H1 (cell line): ENCODE results near the gene RILPL1. TPM values are rescaled to one million over a fixed set of nuclear protein-coding genes. Genes with fewer than 3 reads are reported as not detected.

Experiments
- CTCF ChIA-PET: fragments of 300-600 bp; sonication (Branson Sonifier 250); formaldehyde crosslinking; loops from one replicate; lab custom pipeline; 2021; ENCODE audit not compliant: partially characterized antibody; lab: Charles Lee
- POLR2A ChIA-PET: fragments of 300-600 bp; sonication (Branson Sonifier 250); formaldehyde crosslinking; loops from one replicate; lab custom pipeline; 2021; ENCODE audit warnings: inconsistent platforms; ENCODE audit not compliant: partially characterized antibody; lab: Charles Lee
- DNase-seq, 2 experiments: peaks; one replicate each; pipeline versions ENCODE4 v3.0.0 to v3.0.0-alpha.2; 2010 to 2022; ENCODE audit warnings: low spot score in 2 of 2, low read depth in 1 of 2, mixed read lengths in 1 of 2
- FAIRE-seq: peaks from 2 replicates; lab custom pipeline; 2011; peaks lifted over from hg19 to GRCh38; lab: Jason Lieb, UNC
- H2AFZ ChIP-seq: 2 replicates; pipeline ENCODE4 v1.8.1; 2012; ENCODE audit warnings: low read length, inconsistent platforms
- H2AK5ac ChIP-seq: 2 replicates; pipeline ENCODE4 v1.6.1; 2013; ENCODE audit warnings: low read depth, low read length
- H2BK120ac ChIP-seq: replicated peaks from 2 replicates; pipeline ENCODE3; 2013; ENCODE audit warnings: low read depth, low read length, inconsistent platforms
- H2BK12ac ChIP-seq: 2 replicates; pipeline ENCODE4 v1.6.1; 2013; ENCODE audit warnings: low read depth, low read length
- H2BK15ac ChIP-seq: 2 replicates; pipeline ENCODE4 v1.6.1; 2013; ENCODE audit warnings: low read length
- H2BK20ac ChIP-seq: 2 replicates; pipeline ENCODE4 v1.6.1; 2013; ENCODE audit warnings: low read length
- H2BK5ac ChIP-seq: 2 replicates; pipeline ENCODE4 v1.6.1; 2013; ENCODE audit warnings: low read depth, low read length
- H3K14ac ChIP-seq: 2 replicates; pipeline ENCODE4 v1.6.1; 2013; ENCODE audit warnings: inconsistent platforms; ENCODE audit not compliant: insufficient read length
- H3K18ac ChIP-seq: 2 replicates; pipeline ENCODE4 v1.6.1; 2013; ENCODE audit warnings: low read length; ENCODE audit errors: extremely low read depth
- H3K23ac ChIP-seq: 2 replicates; pipeline ENCODE4 v1.6.1; 2013; ENCODE audit warnings: inconsistent platforms; ENCODE audit not compliant: insufficient read length
- H3K23me2 ChIP-seq: 2 replicates; pipeline ENCODE4 v1.6.1; 2013; ENCODE audit warnings: low read depth, low read length
- H3K27ac ChIP-seq: 2 replicates; pipeline ENCODE4 v1.6.1; 2011; ENCODE audit warnings: low read depth, low read length, inconsistent platforms
- H3K27me3 ChIP-seq, 4 experiments: replicated peaks in 1 of 4; 1 replicate in 1 of 4; 2 replicates in 3 of 4; pipeline versions ENCODE4 v1.6.1 to v1.8.1; 2011 to 2013; ENCODE audit warnings: low read length in 3 of 4, mild to moderate bottlenecking in 3 of 4, inconsistent platforms in 2 of 4, mixed read lengths in 2 of 4, moderate library complexity in 1 of 4; ENCODE audit not compliant: control insufficient read depth in 3 of 4, insufficient read depth in 3 of 4; ENCODE audit errors: extremely low read depth in 1 of 4
- H3K36me3 ChIP-seq, 4 experiments: 2 replicates each; pipeline versions ENCODE4 v1.6.1 to v1.8.1; 2011 to 2013; ENCODE audit warnings: mild to moderate bottlenecking in 4 of 4, low read length in 3 of 4, moderate library complexity in 2 of 4, control low read depth in 1 of 4, inconsistent platforms in 1 of 4; ENCODE audit not compliant: insufficient read depth in 4 of 4, control insufficient read depth in 2 of 4
- H3K4ac ChIP-seq: replicated peaks from 2 replicates; pipeline ENCODE3; 2013; ENCODE audit warnings: low read length, low read depth, mixed read lengths, inconsistent platforms; ENCODE audit not compliant: insufficient read length
- H3K4me1 ChIP-seq, 4 experiments: replicated peaks in 1 of 4; 1 replicate in 1 of 4; 2 replicates in 3 of 4; pipeline versions ENCODE4 v1.6.1 to v1.8.1; 2011 to 2013; ENCODE audit warnings: low read length in 3 of 4, inconsistent platforms in 2 of 4, mixed read lengths in 1 of 4; ENCODE audit not compliant: insufficient read depth in 4 of 4, control insufficient read depth in 3 of 4
- H3K4me2 ChIP-seq, 2 experiments: 2 replicates each; pipeline versions ENCODE4 v1.6.1 to v1.8.1; 2011 to 2013; ENCODE audit warnings: low read depth in 2 of 2, low read length in 2 of 2, control low read depth in 1 of 2, inconsistent platforms in 1 of 2, mild to moderate bottlenecking in 1 of 2; ENCODE audit not compliant: insufficient read depth in 1 of 2
- H3K4me3 ChIP-seq, 4 experiments: fragments of 200-600, 300-600 bp in 1 of 4; sonication (generic), shearing (Covaris generic), sonication (Bioruptor Twin) in 1 of 4; 2 replicates each; pipeline versions ENCODE4 v1.5.1 to v1.8.1; 2011 to 2016; ENCODE audit warnings: low read length in 4 of 4, low read depth in 3 of 4, control low read depth in 2 of 4, inconsistent platforms in 2 of 4, mild to moderate bottlenecking in 2 of 4, mixed read lengths in 1 of 4, moderate library complexity in 1 of 4; ENCODE audit not compliant: insufficient read depth in 2 of 4; ENCODE audit errors: extremely low read depth in 1 of 4
- H3K56ac ChIP-seq: replicated peaks from 2 replicates; pipeline ENCODE3; 2013; ENCODE audit warnings: low read depth, mild to moderate bottlenecking, mixed read lengths, low read length, inconsistent platforms; ENCODE audit not compliant: insufficient read length
- H3K79me1 ChIP-seq: 2 replicates; pipeline ENCODE4 v1.6.1; 2013; ENCODE audit warnings: low read depth, low read length, control low read depth
- H3K79me2 ChIP-seq, 2 experiments: 2 replicates each; pipeline versions ENCODE4 v1.6.1 to v1.8.1; 2012 to 2013; ENCODE audit warnings: low read length in 2 of 2, mild to moderate bottlenecking in 2 of 2, inconsistent platforms in 1 of 2; ENCODE audit not compliant: insufficient read depth in 2 of 2, control insufficient read depth in 1 of 2
- H3K9ac ChIP-seq, 4 experiments: replicated peaks in 1 of 4; 1 replicate in 1 of 4; 2 replicates in 3 of 4; pipeline versions ENCODE4 v1.6.1 to v1.8.1; 2011 to 2013; ENCODE audit warnings: low read depth in 3 of 4, low read length in 3 of 4, control low read depth in 2 of 4, mild to moderate bottlenecking in 2 of 4, moderate library complexity in 2 of 4, inconsistent platforms in 1 of 4; ENCODE audit errors: extremely low read depth in 1 of 4
- H3K9me3 ChIP-seq, 2 experiments: 2 replicates each; pipeline versions ENCODE4 v1.6.1 to v1.8.1; 2012 to 2013; ENCODE audit warnings: mild to moderate bottlenecking in 2 of 2, moderate library complexity in 2 of 2, control low read depth in 1 of 2, inconsistent platforms in 1 of 2, low read depth in 1 of 2, low read length in 1 of 2, mixed read lengths in 1 of 2; ENCODE audit not compliant: insufficient read depth in 2 of 2
- H4K20me1 ChIP-seq, 2 experiments: replicated peaks in 1 of 2; 2 replicates each; pipeline versions ENCODE3 to v1.8.1; 2011 to 2013; ENCODE audit warnings: inconsistent platforms in 2 of 2, low read length in 2 of 2, mild to moderate bottlenecking in 1 of 2; ENCODE audit not compliant: insufficient read depth in 2 of 2, control insufficient read depth in 1 of 2
- H4K5ac ChIP-seq: 2 replicates; pipeline ENCODE4 v1.6.1; 2013; ENCODE audit warnings: low read length, low read depth, mixed read lengths, inconsistent platforms; ENCODE audit not compliant: insufficient read length
- H4K8ac ChIP-seq: 2 replicates; pipeline ENCODE4 v1.8.0; 2013; ENCODE audit warnings: mild to moderate bottlenecking, moderate library complexity, low read length, inconsistent platforms; ENCODE audit not compliant: insufficient read depth; ENCODE audit errors: extremely low read depth
- H4K91ac ChIP-seq: replicated peaks from 2 replicates; pipeline ENCODE3; 2013; ENCODE audit warnings: low read length, mixed read lengths, inconsistent platforms; ENCODE audit not compliant: insufficient read length
- EP300 ChIP-seq, 2 experiments: IDR thresholded peaks; 1 replicate in 1 of 2; 2 replicates in 1 of 2; pipeline ENCODE4 v1.6.1; 2011 to 2012; ENCODE audit warnings: low read depth in 2 of 2, low read length in 2 of 2, mild to moderate bottlenecking in 2 of 2, borderline replicate concordance in 1 of 2, inconsistent platforms in 1 of 2, moderate library complexity in 1 of 2
- KDM1A ChIP-seq: fragments of 200-600, 300-600 bp; sonication (generic); IDR thresholded peaks from 2 replicates; pipeline ENCODE4 v1.7.1; 2016; ENCODE audit warnings: mild to moderate bottlenecking, low read length, borderline replicate concordance
- KDM5A ChIP-seq: fragments of 200-600 bp; IDR thresholded peaks from 2 replicates; pipeline ENCODE4 v1.7.1; 2012; ENCODE audit warnings: mild to moderate bottlenecking, low read length, inconsistent platforms, mixed read lengths
- MAX ChIP-seq: IDR thresholded peaks from 2 replicates; pipeline ENCODE4 v1.6.1; 2012; ENCODE audit warnings: inconsistent platforms
- SP4 ChIP-seq: IDR thresholded peaks from 2 replicates; pipeline ENCODE4 v1.6.1; 2012; ENCODE audit warnings: low read length, inconsistent platforms
- TAF1 ChIP-seq: IDR thresholded peaks from 2 replicates; pipeline ENCODE4 v1.6.1; 2011; ENCODE audit warnings: mild to moderate bottlenecking, low read depth, low read length
- YY1 ChIP-seq: IDR thresholded peaks from 2 replicates; pipeline ENCODE4 v1.6.1; 2011; ENCODE audit warnings: low read depth, mild to moderate bottlenecking, low read length
- WGBS, 2 experiments: shearing (Covaris generic) in 1 of 2; methylation state at CpG; one replicate each; pipeline versions ENCODE4 v1.1.6 to v1.1.7; 2013 to 2015; ENCODE audit warnings: low lambda C conversion rate in 2 of 2, mixed read lengths in 2 of 2, inconsistent platforms in 1 of 2, low coverage in 1 of 2, missing lambda C conversion rate in 1 of 2; ENCODE audit not compliant: insufficient replicate concordance in 2 of 2, insufficient coverage in 1 of 2, insufficient read length in 1 of 2; ENCODE audit errors: extremely low coverage in 1 of 2, missing lambda C conversion rate in 1 of 2; 5-methylcytosine and 5-hydroxymethylcytosine counted together
- polyA plus RNA-seq, 7 experiments: library from polyadenylated mRNA; depleted of rRNA in 3 of 7; stranded (reverse) in 5 of 7; unstranded in 2 of 7; fragments of >200 nt in 5 of 7; fragments of 200-250 nt in 2 of 7; gene quantifications; 1 replicate in 5 of 7; 2 replicates in 1 of 7; 4 replicates in 1 of 7; pipeline versions ENCODE4 v1.2.1 to v1.2.3, GENCODE V29; 2011 to 2013; ENCODE audit warnings: missing spikeins in 2 of 7, mixed read lengths in 2 of 7
- total RNA-seq: library from RNA; stranded (reverse); fragmentation: NEBNext Ultra II Directional; extraction: Animal tissue kit (Norgen Biotek cat#: 25700); gene quantifications from 2 replicates; pipeline ENCODE4 v1.2.1, GENCODE V29; 2021

Gene RILPL1
- total and polyA plus RNA-seq, 2 of the 8 experiments (the other 6 are each of a cell fraction or from before 2014, with no cell fraction given): 6.7 to 9.4 TPM

DNA sequence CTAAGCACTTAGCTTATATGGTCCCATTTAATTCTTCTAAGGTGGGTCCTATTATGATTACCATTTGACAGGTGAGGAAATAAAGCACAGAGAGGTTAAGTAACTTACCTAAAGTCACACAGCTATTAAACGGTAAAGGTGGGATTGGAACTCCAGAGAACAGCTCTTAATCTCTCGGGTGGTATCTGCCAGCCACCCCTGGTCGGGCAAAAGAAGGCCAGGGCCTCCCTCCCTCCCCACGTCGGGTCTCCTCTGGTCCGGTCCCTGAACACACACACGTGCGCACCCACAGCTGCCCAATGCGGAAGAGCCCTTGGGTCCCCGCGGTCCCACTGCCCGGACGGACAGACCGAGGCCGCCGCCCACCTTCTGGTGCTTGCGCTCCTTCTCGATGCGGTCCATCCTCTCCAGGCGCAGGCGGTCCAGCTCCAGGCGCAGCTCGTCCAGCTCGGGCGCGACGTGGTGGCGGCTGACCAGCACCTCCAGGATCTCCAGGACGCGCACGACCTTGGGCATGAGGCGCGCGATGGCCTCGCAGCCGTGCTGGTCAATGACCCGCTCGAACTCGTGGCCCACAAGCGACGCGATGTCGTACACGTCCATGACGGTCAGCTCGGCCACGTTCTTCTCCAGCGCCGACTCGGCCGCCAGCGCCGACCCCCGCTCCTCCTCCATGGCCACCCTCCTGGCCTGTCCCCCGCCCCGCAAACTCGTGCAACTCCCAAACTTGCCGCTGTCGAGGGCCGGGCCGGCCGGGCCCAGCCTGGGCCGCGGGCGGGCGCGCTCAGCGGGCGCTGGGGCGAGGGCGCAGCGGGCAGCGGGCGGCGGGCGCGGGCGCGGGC is 490 bp downstream of the RILPL1 start:
- Histone ChIP-seq H2BK15ac (peak overlapping the region; percentile 92; the same call in 1 of the 2 replicates), H2BK120ac (no peak overlapping the region), H3K79me2 (no peaks in the 10 kb centered on the region), H2BK12ac (peak overlapping the region; percentile 97; the same call in 1 of the 2 replicates), H3K36me3 (no peaks in the 10 kb centered on the region), H4K20me1 (peaks cover 0 to 4% of the 10 kb centered on the region in 2 experiments), H3K56ac (no peak overlapping the region), H2BK5ac (no peak overlapping the region; the same call in 1 of the 2 replicates), H2BK20ac (0 out of 2 replicates have a peak overlapping the region, but pooled peaks have one; percentile 32), H3K9me3 (no peaks in the 10 kb centered on the region), H3K23me2 (peaks cover 11% of the 10 kb centered on the region; the same call in 1 of the 2 replicates), H3K4me3 (peak overlapping the region; percentile 60 to 69 (median 66)), H3K4me1 (peaks cover 0 to 5% (median 0%) of the 10 kb centered on the region in 4 experiments; a peak in 2 of 7 replicates), H4K5ac (peak overlapping the region; percentile 68), H3K79me1 (no peaks in the 10 kb centered on the region), H3K23ac (no peak overlapping the region), H3K18ac (peak overlapping the region; percentile 97), H4K91ac (peak overlapping the region; percentile 97), H3K4ac (peak overlapping the region; percentile 95), H2AFZ (peak overlapping the region; percentile 68; the same call in 1 of the 2 replicates), H4K8ac (peak overlapping the region; percentile 76), H3K4me2 (peak overlapping the region; percentile 67 to 97), H3K27ac (peak overlapping the region; percentile 45; the same call in 1 of the 2 replicates), H3K9ac (peak overlapping the region; percentile 3 to 68 (median 57); a peak in 6 of 7 replicates), H2AK5ac (no peak overlapping the region), H3K14ac (no peak overlapping the region), H3K27me3 (peaks cover 0 to 4% (median 0%) of the 10 kb centered on the region in 4 experiments; a peak in 4 of 7 replicates)
- DNase-seq (peak in 1 of 2 experiments; percentile 77), FAIRE-seq (no peak)
- ChIA-PET CTCF (interaction anchor here (0.6 to 1.9 kb wide), 8 partner anchors 9 to 378 kb away, joined by 3 to 6 read pairs (median 4); partner anchors contain the start of gene DDX55), POLR2A (interaction anchor here (1.0 to 1.8 kb wide), 16 partner anchors 9 to 263 kb away, joined by 3 to 8 read pairs (median 4); partner anchors contain the start of genes EIF2B1 and KMT5A)
- WGBS, 2 experiments: 7% methylated on average over 64 of the region's 79 CpGs; no CpG with 5 or more reads in 1 of the 2 experiments
- TF ChIP-seq YY1 (peak; percentile 27; the same call in 1 of the 2 replicates), KDM1A (peak; percentile 97), MAX (peak; percentile 90), EP300 (IDR thresholded peaks at IDR 0.05; ENCODE audit: borderline replicate concordance in 1 of 2, low read depth in 2 of 2, low read length in 2 of 2) (no peak), KDM5A (no peak), TAF1 (no peak), SP4 (no peak)
